Prostate gland (tissue), 2 donors: ENCODE results near the gene ANKRD11. TPM values are rescaled to one million over a fixed set of nuclear protein-coding genes. Genes with fewer than 3 reads are reported as not detected.

Source experiments
- DNase-seq: peaks from one replicate; pipeline ENCODE4 v3.0.0-alpha.2; 2019; ENCODE audit warnings: low spot score
- H3K27ac ChIP-seq, 2 donors: fragments of 200-600 bp; sonication (generic); 2 replicates each; pipeline ENCODE4 v1.5.1; 2017 to 2019
- H3K27me3 ChIP-seq: fragments of 200-600 bp; sonication (generic); replicated peaks from 2 replicates; pipeline ENCODE4 v1.5.1; 2019; ENCODE audit not compliant: insufficient read depth
- H3K36me3 ChIP-seq, 2 donors: fragments of 200-600 bp; sonication (generic); 1 replicate in 1 of 2; 2 replicates in 1 of 2; pipeline versions ENCODE4 v1.5.1 to v1.8.1; 2017 to 2019
- H3K4me1 ChIP-seq: fragments of 200-600 bp; sonication (generic); replicated peaks from 2 replicates; pipeline ENCODE4 v1.5.1; 2019
- H3K4me3 ChIP-seq, 2 donors: fragments of 200-600 bp; sonication (generic); 2 replicates each; pipeline ENCODE4 v1.5.1; 2017 to 2019
- H3K9me3 ChIP-seq: fragments of 200-600 bp; sonication (generic); 2 replicates; pipeline ENCODE4 v1.5.1; 2017
- CTCF ChIP-seq, 4 experiments: fragments of 200-600 bp in 2 of 4; fragments of 450-650 bp in 2 of 4; sonication (generic) in 2 of 4; IDR thresholded peaks; 1 replicate in 3 of 4; 2 replicates in 1 of 4; pipeline ENCODE4 v1.5.1; 2016 to 2019; ENCODE audit warnings: antibody characterized with exemption in 4 of 4, mild to moderate bottlenecking in 2 of 4, moderate library complexity in 2 of 4
- POLR2A ChIP-seq: fragments of 450-650 bp; IDR thresholded peaks from one replicate; pipeline ENCODE4 v1.6.1; 2016; ENCODE audit warnings: antibody characterized with exemption, mild to moderate bottlenecking
- POLR2AphosphoS5 ChIP-seq: sonication (generic); formaldehyde crosslinking; IDR thresholded peaks from one replicate; pipeline ENCODE4 v1.6.1; 2017; ENCODE audit warnings: antibody characterized with exemption
- WGBS: methylation state at CpG from one replicate; pipeline ENCODE4 v1.1.5; 2018; 5-methylcytosine and 5-hydroxymethylcytosine counted together
- intact Hi-C: fragments of 100-400 bp; cut with DNase I; formaldehyde crosslinking; loops from one replicate; pipeline ENCODE4 v1.14.2; 2022
- total RNA-seq, 2 donors: library from RNA; depleted of rRNA; stranded (reverse); fragments of >200 nt; gene quantifications; one replicate each; pipeline ENCODE4 v1.1.0, GENCODE V29; 2016

ANKRD11 gene
- total RNA-seq, 2 donors from 2014 or later, result 66.2 to 143 TPM

GRCh38 chr16:89275837-89276720 lies 214.3 kb downstream of the ANKRD11 start:
- H3K9me3 ChIP-seq, result no peaks in the 10 kb centered on the region
- no peak for TF ChIP-seq POLR2AphosphoS5
- TF ChIP-seq POLR2A, result no peak
- TF ChIP-seq CTCF (IDR thresholded peaks at IDR 0.05), result no peak
- DNase-seq, result no peak
- H3K27me3 ChIP-seq, result no peaks in the 10 kb centered on the region
- H3K27ac ChIP-seq, result no peak overlapping the region
- no peaks in the 10 kb centered on the region for H3K4me1 ChIP-seq
- H3K4me3 ChIP-seq, result no peak overlapping the region
- WGBS, result 91% methylated on average over 39 of the region's 39 CpGs
- peaks cover 8% of the 10 kb centered on the region in 2 donors for H3K36me3 ChIP-seq
- intact Hi-C loops, result no loop called here

- Histone ChIP-seq H3K4me3 (no peak overlapping the region), H3K9me3 (no peaks in the 10 kb centered on the region), H3K27me3 (no peaks in the 10 kb centered on the region), H3K27ac (no peak overlapping the region), H3K36me3 (peaks cover 6 to 9% of the 10 kb centered on the region in 2 donors), H3K4me1 (no peaks in the 10 kb centered on the region)
- DNase-seq, result no peak
- intact Hi-C loops, result no loop called here
- WGBS, result 92% methylated on average over 11 of the region's 11 CpGs
- no peak for TF ChIP-seq POLR2A
- no peak for TF ChIP-seq CTCF (IDR thresholded peaks at IDR 0.05)
- no peak for TF ChIP-seq POLR2AphosphoS5
Observed at GRCh38 chr16:89275284-89275584, 215.1 kb downstream of the ANKRD11 start.

GRCh38 chr16:89274561-89275283 lies 215.6 kb downstream of the ANKRD11 start:
- no peaks in the 10 kb centered on the region for H3K27me3 ChIP-seq
- TF ChIP-seq CTCF (IDR thresholded peaks at IDR 0.05), result no peak
- TF ChIP-seq POLR2AphosphoS5, result no peak
- no peak for TF ChIP-seq POLR2A
- no peaks in the 10 kb centered on the region for H3K4me1 ChIP-seq
- no peak overlapping the region for H3K27ac ChIP-seq
- DNase-seq, result no peak
- peaks cover 6 to 13% of the 10 kb centered on the region in 2 donors for H3K36me3 ChIP-seq
- no peak overlapping the region for H3K4me3 ChIP-seq
- WGBS, result 94% methylated on average over 23 of the region's 30 CpGs
- intact Hi-C loops, result no loop called here
- H3K9me3 ChIP-seq, result no peaks in the 10 kb centered on the region

- no peak for DNase-seq
- Histone ChIP-seq H3K27me3 (no peaks in the 10 kb centered on the region), H3K9me3 (no peaks in the 10 kb centered on the region), H3K4me1 (no peaks in the 10 kb centered on the region), H3K36me3 (peaks cover 6 to 13% of the 10 kb centered on the region in 2 donors), H3K27ac (no peak overlapping the region), H3K4me3 (no peak overlapping the region)
- 91% methylated on average over 19 of the region's 19 CpGs for WGBS
- intact Hi-C loops, result no loop called here
- TF ChIP-seq POLR2AphosphoS5 (no peak), CTCF (IDR thresholded peaks at IDR 0.05) (no peak), POLR2A (no peak)
Observed at GRCh38 chr16:89273741-89274472, 216.5 kb downstream of the ANKRD11 start.
